ENCODE measurements around the gene UNG.

Gene UNG

DNA sequence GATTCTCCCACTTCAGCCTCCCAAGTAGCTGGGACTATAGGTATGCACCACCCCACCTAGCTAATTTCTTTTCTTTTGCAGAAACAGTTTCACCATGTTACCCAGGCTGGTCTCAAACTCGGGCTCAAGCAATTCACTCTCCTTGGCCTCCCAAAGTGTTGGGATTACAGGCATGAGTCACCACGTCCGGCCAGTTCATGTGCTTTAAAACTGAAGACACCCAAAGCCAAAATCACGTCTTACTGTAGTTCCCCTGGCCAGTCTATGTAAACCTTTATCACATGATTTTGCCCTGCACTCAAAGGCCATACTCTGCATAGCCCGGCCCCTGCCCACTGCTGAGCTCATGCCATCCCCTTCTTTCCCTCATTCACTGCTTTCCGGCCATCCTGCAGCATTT is 8.6 kb upstream of the UNG start:
- no peak for DNase-seq

DNA sequence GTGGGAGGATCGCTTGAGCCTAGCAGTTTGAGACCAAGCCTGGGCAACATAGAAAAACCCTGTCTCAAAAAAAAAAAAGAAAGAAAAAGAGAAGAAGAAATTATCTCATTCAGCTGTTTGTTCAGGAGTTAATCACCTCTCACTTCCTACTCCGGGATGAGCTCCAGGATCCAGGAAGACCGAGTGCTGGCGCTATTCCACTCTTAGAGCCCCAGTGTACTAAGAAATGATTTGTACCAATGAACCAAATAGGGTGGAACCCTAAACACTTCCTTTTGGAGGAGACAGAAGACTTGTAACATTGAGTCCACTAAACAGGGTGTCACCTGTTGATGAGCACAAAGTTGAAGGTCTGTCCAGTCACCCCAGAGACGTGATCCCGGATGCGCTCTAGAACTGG is 7.7 kb upstream of the UNG start:
- no peak for DNase-seq

DNA sequence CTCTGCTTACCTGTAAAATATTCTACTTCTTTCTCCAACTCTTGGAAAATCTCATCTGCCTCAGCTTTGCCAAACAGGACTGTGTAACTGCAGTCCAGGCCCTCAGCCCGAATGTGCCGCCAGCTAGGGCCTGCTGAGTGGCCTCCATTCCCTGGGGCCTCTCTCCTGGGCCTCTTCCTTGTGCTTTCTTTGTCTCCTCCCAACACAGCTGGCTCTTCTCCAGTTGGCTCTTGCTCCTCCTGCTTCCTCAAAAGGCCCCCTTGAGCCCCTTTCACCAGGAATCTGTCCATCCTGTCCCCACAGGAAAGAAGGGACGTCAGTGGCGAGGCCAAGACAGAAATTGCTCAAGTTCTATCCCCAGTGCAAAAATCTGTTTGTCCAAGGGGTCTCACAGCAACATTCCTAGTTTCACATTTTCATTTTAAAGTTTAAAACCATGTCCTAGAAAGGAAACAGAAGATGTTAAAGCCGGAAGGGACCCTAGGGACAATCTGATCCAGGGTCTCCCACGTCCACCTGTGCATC is 4.8 kb upstream of the UNG start:
- DNase-seq = no peak

DNA sequence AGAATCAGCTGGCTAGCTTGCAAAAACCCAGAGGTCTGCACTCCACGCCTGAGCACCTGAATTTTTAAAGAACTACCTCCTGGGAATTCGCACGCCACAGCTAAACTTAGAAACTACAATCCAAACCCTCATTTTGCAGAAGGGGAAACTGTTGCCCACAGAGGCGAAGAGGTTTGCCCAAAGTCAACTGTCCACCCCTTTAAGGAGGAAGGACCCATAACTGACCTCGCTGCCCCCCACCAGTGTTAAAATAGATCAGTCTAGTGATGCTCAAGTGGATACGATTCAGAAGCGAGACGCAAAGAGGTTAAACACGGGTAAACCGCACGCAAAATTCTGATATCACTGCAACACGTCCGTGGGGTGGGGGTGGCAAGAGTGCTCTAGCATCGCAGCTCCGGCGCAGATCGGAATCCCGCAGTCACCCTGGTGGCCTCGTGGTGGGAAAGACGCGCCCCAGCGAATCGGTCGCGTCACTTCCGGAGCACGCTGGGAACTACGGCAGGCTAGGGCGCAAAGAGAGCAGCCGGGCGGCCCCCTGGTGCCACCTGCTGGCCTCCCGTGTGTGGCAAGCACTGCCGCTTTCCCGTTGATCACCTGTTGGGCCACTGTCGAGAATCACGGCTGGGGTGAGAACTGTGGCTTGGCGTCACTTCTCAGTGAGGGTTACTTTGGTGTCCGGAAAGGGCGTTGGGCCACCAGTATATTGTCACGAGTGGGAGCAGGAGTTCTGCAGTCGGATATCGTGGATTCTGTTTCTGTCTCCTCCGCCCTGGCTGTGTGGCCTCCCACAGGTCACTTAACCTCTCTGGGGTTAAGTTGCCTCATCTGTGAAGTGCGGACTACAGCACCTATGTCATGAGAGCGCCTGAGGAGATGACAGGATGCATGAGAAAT is 4.1 kb upstream of the UNG start, which contains the start of gene ALKBH2:
Gene ALKBH2 (minus strand): TSS at position 451 of the 897 bp plus-strand sequence. CDS start 686 bp downstream, outside the sequence.
- peak; percentile 47 to 97 (median 88) for DNase-seq

DNA sequence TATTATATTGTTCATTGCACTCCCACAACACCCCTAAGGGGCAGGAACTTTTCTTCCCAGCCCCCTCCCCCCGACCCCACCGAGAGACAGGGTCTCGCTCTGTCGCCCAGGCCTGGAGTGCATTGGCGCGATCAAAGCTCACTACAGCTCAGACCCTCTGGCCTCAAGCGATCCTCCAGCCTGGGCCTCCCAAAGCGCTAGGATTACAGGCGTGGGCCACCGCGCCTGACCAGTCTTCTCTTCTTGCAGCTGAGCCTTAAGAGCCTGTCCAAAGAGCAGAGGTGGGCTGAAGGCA is 310 bp upstream of the UNG start:
- no peak for DNase-seq

DNA sequence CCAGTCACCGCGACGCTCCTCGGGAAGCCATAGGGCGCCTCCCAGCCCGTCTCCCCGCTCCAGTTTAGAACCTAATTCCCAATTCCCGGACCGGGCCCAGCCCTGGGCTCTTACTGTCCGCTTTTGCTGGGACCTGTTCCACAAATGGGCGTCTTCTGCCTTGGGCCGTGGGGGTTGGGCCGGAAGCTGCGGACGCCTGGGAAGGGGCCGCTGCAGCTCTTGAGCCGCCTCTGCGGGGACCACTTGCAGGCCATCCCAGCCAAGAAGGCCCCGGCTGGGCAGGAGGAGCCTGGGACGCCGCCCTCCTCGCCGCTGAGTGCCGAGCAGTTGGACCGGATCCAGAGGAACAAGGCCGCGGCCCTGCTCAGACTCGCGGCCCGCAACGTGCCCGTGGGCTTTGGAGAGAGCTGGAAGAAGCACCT is 797 bp downstream of the UNG start:
- DNase-seq = peak in 7 of 56 donors; percentile 69 to 76 (median 72)

DNA sequence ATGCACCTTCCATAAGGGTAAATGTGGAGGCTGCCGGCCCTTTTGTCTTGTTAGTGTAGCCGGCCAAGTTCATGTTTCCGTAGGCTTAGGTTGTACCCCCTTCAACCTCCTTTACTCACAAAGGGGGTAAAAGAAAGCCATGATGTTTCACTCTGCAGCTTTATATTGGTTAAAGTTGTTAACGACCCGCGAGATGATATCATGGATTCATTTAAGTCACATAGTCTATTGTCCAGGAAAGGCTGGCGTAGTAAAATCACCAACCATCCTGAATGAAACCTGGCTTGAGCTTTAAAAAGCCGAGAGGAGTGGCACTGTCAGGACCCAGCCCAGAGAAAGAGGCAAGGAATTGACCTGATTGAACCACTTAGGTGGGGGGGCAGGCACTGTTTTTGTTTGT is 1.3 kb downstream of the UNG start:
- DNase-seq = no peak

DNA sequence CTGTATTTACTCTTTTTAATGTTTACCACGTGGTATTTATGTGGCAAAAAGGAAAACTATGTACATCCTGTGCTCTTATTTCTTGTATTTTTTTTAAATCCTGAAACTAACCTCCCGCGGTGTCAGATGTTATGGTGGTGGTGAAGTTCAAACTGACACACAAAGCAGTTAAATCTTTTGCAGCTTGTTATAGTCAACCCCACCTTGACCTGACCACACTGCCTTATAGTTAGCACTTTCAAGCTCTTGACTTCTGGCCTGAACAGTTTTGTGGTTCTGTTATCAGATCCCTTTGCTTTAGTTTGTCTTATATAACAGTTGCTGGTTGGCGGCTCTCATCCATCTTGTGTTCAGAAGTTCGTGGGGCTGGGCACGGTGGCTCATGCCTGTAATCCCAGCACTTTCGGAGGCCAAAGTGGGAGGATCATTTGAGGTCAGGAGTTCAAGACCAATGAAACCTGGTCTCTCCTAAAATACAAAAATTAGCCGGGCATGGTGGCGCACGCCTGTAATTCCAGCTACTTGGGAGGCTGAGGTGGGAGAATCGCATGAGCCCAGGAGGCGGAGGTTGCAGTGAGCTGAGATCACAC is 2.1 kb downstream of the UNG start:
- DNase-seq = no peak

DNA sequence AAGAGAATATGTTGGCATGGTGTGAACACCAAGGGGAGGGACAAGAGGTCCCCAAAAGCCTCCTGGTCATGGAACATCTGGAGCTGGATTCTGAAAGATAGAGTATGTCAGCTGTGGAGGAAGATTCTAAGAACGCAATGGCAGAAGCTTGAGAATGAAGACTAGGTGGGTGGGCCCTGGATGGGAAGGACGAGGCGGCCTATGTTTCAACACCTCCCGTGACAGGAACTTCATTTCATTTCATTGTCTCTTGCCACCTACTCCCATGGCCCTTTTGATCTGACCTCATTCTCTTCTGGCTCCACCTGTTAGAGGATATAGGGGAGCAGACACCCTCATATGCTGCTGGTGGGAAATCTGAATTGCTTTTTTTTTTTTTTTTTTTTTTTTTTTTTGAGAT is 3.3 kb downstream of the UNG start:
- no peak for DNase-seq

DNA sequence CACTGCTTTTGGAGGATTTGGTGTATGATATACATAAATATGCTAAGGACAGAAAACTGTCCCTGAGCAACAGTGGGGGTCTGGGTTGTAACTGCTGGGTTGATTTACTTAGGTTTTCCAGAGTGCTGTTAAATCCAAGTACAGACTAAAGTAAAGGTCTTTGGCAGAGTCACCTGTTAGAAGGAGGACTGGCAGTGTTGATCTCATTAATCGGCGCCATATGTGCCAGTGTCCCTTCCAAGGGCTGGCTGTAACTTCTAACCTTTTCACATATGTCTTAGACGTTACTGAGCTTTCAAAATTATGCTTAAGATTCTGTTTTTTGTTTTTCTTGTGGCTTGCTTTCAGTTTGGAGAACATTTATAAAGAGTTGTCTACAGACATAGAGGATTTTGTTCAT is 5.1 kb downstream of the UNG start:
- no peak for DNase-seq

DNA sequence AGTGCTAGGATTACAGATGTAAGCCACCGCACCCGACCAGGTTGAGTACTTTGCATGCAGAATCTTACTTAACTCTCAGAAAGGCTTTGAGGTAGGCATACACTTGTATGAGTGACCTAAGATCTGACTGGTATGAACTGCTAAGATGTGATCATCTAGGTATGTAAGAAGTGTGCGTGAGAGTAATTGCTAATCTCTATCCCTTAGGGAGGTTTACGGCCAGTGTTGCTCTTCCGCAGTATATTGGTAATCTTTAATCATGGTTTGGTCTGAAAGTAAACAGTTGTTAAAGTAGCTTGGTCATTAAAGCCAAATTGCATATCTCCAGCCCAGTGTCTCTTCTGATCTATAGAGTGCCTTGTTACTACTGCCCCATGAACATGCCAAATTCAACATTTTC is 7.8 kb downstream of the UNG start:
- no peak for DNase-seq

DNA sequence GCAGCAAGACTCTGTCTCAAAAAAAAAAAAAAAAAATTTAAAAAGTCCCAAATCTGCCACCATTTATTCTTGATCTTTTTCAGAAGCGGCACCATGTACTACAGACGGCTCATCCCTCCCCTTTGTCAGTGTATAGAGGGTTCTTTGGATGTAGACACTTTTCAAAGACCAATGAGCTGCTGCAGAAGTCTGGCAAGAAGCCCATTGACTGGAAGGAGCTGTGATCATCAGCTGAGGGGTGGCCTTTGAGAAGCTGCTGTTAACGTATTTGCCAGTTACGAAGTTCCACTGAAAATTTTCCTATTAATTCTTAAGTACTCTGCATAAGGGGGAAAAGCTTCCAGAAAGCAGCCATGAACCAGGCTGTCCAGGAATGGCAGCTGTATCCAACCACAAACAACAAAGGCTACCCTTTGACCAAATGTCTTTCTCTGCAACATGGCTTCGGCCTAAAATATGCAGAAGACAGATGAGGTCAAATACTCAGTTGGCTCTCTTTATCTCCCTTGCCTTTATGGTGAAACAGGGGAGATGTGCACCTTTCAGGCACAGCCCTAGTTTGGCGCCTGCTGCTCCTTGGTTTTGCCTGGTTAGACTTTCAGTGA is 12.5 kb downstream of the UNG start:
- DNase-seq = peak in 5 of 56 donors; percentile 9 to 35 (median 19)

DNA sequence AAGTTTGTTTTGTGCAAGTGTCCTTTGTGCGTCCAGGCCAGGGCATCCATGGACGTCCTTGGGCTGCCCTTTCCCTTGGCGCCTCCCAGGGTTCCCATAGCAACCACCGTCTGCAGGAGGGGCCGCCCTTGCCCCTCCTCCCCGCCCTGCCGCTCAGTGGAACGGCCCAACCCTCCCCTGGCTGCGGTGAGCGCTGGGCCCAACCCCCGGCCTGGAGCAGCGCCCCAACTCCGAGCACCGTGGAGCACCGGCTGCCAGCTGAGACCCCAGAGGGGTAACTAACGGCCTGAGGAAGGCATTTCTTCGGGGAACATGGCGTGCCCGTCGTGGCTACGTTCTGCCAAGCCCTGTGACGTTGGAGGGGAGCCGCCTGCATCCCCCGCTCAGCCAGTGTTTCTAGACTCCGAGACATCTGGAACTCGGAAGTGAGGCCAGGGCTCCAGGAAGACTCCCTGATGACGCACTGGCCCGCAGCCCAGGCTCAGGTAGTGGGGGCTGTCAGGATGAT is 13.6 kb downstream of the UNG start:
- peak; percentile 27 to 93 (median 81) for DNase-seq

DNA sequence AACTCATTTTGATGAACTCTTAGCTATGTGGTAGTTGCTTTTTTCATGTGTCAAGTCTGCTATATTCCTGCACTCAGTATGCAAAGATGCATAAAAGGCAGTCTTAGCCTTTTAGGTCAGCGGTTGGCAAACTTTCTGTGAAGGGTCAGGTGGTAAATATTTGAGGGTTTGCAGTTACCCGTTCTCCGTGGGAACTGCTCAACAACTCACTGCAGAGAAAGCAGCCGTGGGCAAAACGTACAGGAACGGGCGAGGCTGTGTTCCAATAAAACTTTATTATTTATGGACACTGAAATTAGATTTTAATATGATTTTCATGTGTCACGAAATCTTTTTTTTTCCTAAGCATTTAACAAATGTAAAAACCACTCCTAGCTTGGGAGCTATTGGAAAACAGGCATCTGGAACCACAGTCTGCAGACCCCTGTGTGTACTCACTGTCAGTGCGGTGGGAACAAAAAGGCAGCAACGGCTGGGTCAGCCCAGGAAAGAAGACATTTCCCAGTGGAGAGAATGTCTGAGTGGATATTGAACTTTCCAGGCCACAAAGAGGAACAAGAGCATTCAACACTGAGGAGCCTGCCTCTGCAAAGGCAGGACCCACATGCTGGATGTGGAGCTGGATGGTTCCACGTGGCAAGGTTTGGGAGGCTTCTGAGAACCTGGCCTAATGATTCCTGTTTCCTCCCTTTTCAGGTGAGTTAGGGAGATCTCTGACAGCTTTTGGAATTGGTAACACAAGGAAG is 15.5 kb downstream of the UNG start:
- no peak for DNase-seq

DNA sequence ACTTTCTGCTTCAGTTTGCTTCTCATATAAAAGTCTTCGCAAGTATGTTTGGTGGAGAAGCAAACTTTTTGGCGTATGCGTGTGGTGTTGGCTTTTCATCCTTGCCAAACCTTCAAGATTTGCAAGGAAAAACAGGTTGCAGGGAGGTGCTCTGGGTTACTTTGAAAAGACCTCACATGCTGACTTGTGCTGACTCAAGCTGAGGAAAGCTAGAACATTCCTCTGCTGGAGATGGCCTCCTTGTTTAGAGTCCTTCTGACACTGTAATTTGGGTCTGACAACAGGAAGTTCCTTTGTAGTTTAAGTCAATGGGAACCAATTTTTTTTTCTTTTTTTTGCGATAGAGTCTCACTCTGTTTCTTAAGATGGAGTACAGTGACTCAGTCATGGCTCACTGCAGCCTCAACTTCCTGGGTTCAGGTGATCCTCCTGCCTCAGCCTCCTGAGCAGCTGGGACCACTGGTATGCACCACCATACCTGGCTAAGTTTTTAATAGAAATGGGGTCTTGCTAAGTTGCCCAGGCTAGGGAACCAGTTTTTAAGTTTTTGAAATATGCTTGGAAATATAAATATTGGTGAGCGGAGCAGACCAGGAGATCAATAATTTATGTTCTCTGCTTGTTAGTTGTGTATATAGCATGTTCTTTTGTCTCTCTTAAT is 16.4 kb downstream of the UNG start:
- DNase-seq = no peak

DNA sequence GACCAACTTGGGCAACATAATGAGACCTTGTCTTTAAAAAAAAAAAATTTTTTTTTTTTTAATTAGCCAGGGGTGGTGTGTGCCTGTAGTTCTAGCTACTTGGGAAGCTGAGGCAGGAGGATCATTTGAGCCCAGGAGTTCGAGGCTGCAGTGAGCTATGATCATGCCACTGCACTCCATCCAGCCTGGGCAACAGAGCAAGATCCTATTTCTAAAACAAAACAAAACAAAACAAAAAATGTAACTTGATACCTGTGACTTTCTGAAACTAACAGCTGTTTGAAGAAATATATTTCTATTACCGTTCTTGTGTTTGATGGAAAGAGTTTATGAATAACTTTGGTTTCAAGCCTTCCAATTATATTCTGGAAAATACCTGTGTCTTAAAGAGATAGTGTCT is 17.2 kb downstream of the UNG start:
- no peak for DNase-seq

DNA sequence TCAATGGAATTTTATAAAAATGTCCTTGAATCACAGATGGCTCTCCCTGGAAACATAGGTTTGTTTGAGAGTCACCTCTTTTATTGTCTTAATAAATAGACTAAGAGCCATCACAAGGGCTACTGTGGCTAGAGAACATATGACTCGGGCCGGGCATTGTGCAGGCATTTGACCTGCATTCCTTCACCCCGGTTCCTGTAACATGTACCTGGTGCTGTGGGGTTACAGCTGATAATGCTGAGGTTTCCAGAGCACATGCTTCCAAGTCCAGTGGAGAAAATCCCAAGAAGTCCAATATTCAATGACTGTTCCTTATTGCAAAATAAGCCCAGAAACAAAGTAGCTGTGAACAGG is 18.0 kb downstream of the UNG start:
- no peak for DNase-seq

DNA sequence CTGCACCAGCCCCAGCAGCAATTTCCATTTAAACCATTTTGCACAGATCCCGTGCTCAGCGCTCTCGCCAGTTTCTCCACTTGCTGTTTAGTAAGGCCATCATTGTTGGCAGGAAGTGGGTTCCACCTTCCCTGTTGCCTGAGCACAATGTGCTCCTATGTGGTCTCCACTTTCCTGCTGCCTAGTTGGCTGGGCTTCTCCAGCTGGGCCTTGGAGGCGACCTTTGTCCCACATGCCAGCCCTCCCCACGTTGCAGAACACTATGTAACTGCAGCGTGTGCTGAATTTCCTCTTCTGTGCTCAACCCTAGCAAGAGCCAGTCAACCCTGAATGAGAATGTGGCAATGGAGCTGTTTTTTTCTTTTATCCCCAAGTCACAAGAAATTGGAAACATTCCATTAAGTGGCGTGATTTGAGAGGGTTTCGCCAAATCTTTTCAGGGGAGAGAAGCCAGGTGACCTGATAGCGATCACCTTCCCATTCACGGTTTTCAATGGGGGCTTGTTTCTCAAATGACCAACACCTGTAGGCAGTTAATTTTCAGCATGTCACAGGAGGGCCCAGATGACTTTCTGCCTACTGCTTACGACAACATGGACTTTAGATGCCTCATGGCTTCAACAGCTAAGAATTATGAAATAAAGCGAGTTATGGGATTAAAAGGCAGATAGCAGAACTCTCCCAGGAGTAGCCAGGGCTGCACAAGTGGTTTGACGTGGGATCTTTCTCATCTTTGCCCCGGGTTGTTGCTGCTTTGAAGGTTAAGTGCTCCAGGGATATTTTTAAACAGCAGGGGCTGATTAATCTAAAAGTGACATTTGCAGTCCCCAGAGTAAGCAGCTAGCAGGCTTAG is 18.6 kb downstream of the UNG start, which contains the start of gene ACACB:
Gene ACACB (plus strand): TSS at position 830 of the 853 bp plus-strand sequence. CDS start 22,819 bp downstream, outside the sequence.
- DNase-seq = peak in 54 of 56 donors; percentile 7 to 92 (median 64)

DNA sequence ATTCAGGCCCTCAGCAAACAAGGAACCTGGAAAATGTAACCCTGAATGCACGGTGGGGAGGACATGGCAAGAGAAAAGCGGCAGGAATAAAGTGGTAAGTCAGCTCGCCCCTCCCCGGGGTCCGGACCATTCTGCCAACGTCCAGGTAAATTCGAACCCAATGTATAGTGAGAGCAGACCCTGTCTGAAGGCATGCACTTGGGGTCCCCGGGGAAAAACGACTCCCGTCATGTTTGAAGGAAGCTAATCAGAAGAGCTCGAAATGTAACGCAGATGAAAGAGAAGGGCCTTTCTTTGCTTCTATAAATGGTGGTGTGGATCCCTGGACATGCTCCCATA is 19.2 kb downstream of the UNG start:
- DNase-seq = no peak

DNA sequence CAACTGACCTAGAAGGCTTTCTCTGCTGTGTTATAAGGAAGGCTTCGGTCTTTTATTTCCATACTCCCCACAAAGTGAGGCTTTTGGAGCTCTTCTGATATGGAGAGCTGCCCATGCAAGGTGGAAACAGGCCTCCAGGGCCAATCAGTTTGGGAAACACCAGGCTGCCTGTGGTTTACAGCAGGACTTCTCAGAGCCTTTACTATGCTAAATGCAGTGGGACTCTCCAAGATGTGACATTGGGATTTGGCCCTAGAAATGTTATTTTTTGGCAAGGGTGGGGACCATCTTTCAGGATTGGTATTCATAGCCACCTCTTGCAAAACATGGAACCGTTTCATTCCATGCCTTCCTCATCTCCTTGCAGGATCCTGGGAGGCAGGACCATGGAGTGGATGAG is 22.7 kb downstream of the UNG start:
- no peak for DNase-seq
